Parathyroid adenoma (tissue), 2 donors: ENCODE measurements around the gene NEK1.

Experiments used
- H2AFZ ChIP-seq: fragments of 300-600 bp; sonication (generic); one replicate; pipeline ENCODE4 v1.7.0; 2017; ENCODE audit warnings: antibody characterized with exemption, mild to moderate bottlenecking
- H3K27ac ChIP-seq: fragments of 300-600 bp; sonication (generic); one replicate; pipeline ENCODE4 v1.7.0; 2017
- H3K27me3 ChIP-seq: fragments of 300-600 bp; sonication (generic); one replicate; pipeline ENCODE4 v1.7.0; 2017; ENCODE audit warnings: low read length; ENCODE audit not compliant: control insufficient read depth, insufficient read depth
- H3K36me3 ChIP-seq: fragments of 300-600 bp; sonication (generic); one replicate; pipeline ENCODE4 v1.7.0; 2017; ENCODE audit warnings: low read length; ENCODE audit not compliant: control insufficient read depth, insufficient read depth
- H3K4me1 ChIP-seq: fragments of 300-600 bp; sonication (generic); one replicate; pipeline ENCODE4 v1.7.0; 2017; ENCODE audit warnings: control low read depth
- H3K4me2 ChIP-seq: fragments of 300-600 bp; sonication (generic); one replicate; pipeline ENCODE4 v1.7.0; 2017; ENCODE audit warnings: low read length
- H3K4me3 ChIP-seq: fragments of 300-600 bp; sonication (generic); one replicate; pipeline ENCODE4 v1.7.0; 2017; ENCODE audit warnings: low read depth, low read length
- H3K79me2 ChIP-seq: fragments of 300-600 bp; sonication (generic); one replicate; pipeline ENCODE4 v1.7.0; 2017; ENCODE audit warnings: control low read depth
- H3K9ac ChIP-seq: fragments of 300-600 bp; sonication (generic); one replicate; pipeline ENCODE4 v1.7.0; 2017; ENCODE audit warnings: mild to moderate bottlenecking
- H3K9me3 ChIP-seq: fragments of 300-600 bp; sonication (generic); one replicate; pipeline ENCODE4 v1.7.0; 2017; ENCODE audit warnings: low read length; ENCODE audit not compliant: control insufficient read depth
- TF ChIP-seq, protein P1 (sequence below): fragments of 300-600 bp; sonication (generic); IDR thresholded peaks from one replicate; pipeline ENCODE4 v1.7.0; 2017; ENCODE audit warnings: antibody characterized with exemption, mild to moderate bottlenecking
- donor health status: primary hyperparathyroidism.

Gene NEK1

DNA sequence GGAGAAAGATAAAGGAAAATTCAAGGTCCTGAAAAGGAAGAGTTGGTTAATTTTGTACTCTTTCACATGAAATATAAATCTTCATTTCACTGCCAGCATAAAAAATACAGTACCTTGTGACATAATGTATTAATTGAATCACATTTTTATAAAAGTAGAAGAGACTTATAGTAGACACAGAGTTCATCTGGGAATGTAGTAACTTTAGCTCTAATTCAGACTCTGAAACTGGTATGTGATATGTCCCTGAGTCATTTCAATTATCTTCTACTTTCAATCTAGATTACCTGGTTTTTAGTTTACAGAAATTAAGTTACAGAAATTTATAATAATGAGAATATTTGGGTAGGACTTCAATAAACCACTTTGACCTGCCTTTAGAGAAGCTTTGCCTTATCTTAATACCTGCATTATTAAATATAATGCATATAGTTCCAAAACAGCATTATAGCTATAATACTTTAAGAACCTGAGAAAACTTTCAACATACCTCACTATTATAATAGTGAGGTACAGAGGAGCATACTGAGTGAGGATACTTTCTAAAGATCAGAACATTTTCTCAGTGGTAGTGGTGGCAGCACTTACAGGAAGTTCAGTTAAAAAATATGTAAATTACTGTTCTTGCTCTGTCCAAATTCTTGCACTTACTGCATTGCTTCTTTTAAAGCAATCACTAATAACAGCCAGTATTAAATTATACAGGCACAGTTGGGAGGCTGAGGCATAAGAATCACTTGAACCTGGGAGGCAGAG lies 11.2 kb downstream of the NEK1 start:
- no peaks in the 10 kb centered on the region for H3K36me3 ChIP-seq
- H3K27me3 ChIP-seq, result no peaks in the 10 kb centered on the region
- no peak overlapping the region for H3K9ac ChIP-seq

DNA sequence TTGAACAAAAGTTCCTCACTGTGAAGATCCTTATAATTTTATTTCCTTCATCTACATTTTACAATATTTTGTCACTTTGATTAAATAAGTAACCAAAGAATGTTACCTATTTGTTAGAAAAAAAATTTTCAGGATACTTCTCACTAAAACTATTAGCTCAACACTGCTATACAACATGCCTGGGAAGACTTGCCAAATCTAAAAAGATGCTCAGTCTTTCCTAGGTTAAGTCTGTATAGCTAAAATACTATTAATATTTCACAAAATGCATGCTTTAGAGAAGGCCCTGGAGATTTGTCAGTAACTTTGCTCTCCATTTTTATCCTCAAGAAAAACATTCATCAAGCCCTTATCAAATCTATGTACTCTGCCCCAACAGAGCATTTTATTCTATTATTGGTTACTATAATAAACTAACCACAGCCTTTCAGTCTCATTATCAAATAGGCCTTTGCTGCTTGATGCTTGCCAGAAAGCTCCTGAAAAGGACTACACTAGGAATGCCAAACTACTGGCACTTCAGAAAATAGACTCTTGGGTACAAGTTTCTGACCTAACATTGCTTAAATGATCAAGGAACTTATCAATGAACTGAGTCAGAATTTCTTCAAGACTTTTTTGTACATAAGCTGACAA lies 17.7 kb downstream of the NEK1 start:
- H3K27ac ChIP-seq, result no peak overlapping the region
- no peak overlapping the region for H3K4me3 ChIP-seq
- no peaks in the 10 kb centered on the region for H3K79me2 ChIP-seq
- no peaks in the 10 kb centered on the region for H3K36me3 ChIP-seq
- no peaks in the 10 kb centered on the region for H3K4me1 ChIP-seq
- H3K9me3 ChIP-seq, result no peaks in the 10 kb centered on the region
- H3K27me3 ChIP-seq, result no peaks in the 10 kb centered on the region
- H2AFZ ChIP-seq, result no peak overlapping the region
- H3K9ac ChIP-seq, result no peak overlapping the region
- TF ChIP-seq, protein P1, sequence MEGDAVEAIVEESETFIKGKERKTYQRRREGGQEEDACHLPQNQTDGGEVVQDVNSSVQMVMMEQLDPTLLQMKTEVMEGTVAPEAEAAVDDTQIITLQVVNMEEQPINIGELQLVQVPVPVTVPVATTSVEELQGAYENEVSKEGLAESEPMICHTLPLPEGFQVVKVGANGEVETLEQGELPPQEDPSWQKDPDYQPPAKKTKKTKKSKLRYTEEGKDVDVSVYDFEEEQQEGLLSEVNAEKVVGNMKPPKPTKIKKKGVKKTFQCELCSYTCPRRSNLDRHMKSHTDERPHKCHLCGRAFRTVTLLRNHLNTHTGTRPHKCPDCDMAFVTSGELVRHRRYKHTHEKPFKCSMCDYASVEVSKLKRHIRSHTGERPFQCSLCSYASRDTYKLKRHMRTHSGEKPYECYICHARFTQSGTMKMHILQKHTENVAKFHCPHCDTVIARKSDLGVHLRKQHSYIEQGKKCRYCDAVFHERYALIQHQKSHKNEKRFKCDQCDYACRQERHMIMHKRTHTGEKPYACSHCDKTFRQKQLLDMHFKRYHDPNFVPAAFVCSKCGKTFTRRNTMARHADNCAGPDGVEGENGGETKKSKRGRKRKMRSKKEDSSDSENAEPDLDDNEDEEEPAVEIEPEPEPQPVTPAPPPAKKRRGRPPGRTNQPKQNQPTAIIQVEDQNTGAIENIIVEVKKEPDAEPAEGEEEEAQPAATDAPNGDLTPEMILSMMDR, result no peak
- H3K4me2 ChIP-seq, result no peak overlapping the region

More for the DNA sequence above, 11.2 kb downstream of the NEK1 start:
- Histone ChIP-seq H3K79me2 (no peaks in the 10 kb centered on the region), H3K4me2 (no peak overlapping the region), H3K9me3 (no peaks in the 10 kb centered on the region), H3K27ac (no peak overlapping the region), H3K4me3 (no peak overlapping the region), H3K4me1 (no peaks in the 10 kb centered on the region), H2AFZ (no peak overlapping the region)
- TF ChIP-seq, protein P1, result no peak

DNA sequence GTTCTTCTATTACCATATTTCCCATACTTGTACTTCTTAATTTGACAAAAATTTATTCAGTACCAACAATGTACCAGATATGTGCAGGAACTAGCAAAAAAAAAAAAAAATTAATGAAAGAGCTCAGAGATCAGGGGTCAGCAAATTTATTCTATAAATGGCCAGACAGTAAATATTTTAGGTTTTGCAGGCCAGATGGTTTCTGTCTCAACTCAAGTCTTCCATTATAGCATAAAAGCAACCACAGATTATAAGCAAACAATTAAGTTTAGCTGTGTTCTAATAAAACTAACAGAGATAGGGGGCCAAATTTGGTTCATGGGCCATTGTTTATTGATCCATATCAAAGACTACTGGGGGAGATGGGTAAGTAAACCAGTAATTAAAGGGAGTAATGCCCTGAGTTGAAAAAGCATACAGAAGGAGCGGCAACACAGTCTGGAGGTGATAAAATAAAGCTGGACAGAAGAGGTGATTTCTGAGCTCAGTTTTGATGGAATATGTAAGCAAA lies 19.3 kb downstream of the NEK1 start:
- TF ChIP-seq, protein P1, result no peak

DNA sequence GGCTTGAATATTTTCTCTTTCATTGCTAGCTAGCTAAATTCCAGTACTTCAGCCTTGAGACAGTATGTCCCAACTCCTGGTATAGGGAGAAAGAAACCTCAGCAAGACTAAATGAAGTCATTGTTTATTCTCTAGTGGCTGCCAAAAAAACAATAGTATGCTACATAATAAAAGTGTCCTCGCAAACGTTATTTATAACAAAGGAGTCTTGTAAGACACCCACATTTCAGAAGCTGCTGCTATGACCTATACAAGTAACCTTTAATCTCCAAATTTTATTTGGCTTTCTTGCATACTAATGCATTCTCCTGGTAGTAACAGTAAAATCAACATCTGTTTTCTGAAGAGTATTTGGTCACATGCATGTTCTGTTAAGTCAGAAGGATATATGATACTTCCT lies 28.8 kb downstream of the NEK1 start:
- Histone ChIP-seq H3K79me2 (no peaks in the 10 kb centered on the region), H3K27me3 (no peaks in the 10 kb centered on the region), H2AFZ (no peak overlapping the region), H3K9ac (no peak overlapping the region), H3K27ac (no peak overlapping the region), H3K4me3 (no peak overlapping the region), H3K4me2 (no peak overlapping the region), H3K4me1 (no peaks in the 10 kb centered on the region), H3K9me3 (no peaks in the 10 kb centered on the region), H3K36me3 (no peaks in the 10 kb centered on the region)
- TF ChIP-seq, protein P1, result no peak

More for the DNA sequence above, 19.3 kb downstream of the NEK1 start:
- Histone ChIP-seq H3K9me3 (no peaks in the 10 kb centered on the region), H3K4me3 (no peak overlapping the region), H3K27me3 (no peaks in the 10 kb centered on the region), H3K27ac (no peak overlapping the region), H3K9ac (no peak overlapping the region), H3K4me1 (no peaks in the 10 kb centered on the region), H2AFZ (no peak overlapping the region), H3K4me2 (no peak overlapping the region), H3K79me2 (no peaks in the 10 kb centered on the region), H3K36me3 (no peaks in the 10 kb centered on the region)
